NAMALWA (cell line): ENCODE results near the gene SMIM44.
"Not testable (repeated sequence)": the region's sequence is repeated elsewhere in the genome, so short reads cannot be mapped to it uniquely, and the experiment has no call there.

Experiments
- DNase-seq: peaks from one replicate; pipeline ENCODE4 v3.0.0-alpha.2; 2015; ENCODE audit warnings: low spot score

SMIM44 gene

GRCh38 chr19:3517638-3518037 is 34.4 kb upstream of the SMIM44 start:
- no peak for DNase-seq

GRCh38 chr19:3516675-3517207 is 33.5 kb upstream of the SMIM44 start:
- DNase-seq: peak; percentile 98

GRCh38 chr19:3515891-3516422 is 32.7 kb upstream of the SMIM44 start:
- DNase-seq: peak; percentile 51

- no peak for DNase-seq
Measured at GRCh38 chr19:3514930-3515329, 31.7 kb upstream of the SMIM44 start.

GRCh38 chr19:3513229-3514140 is 30.2 kb upstream of the SMIM44 start:
- no peak for DNase-seq

- DNase-seq: no peak
Measured at GRCh38 chr19:3512562-3513228, 29.5 kb upstream of the SMIM44 start.

GRCh38 chr19:3511506-3512251 is 28.4 kb upstream of the SMIM44 start:
- no peak for DNase-seq

GRCh38 chr19:3510727-3511126 is 27.5 kb upstream of the SMIM44 start:
- DNase-seq: no peak

- DNase-seq: no peak
Measured at GRCh38 chr19:3509566-3509989, 26.3 kb upstream of the SMIM44 start.

- DNase-seq: no peak
Measured at GRCh38 chr19:3508771-3509535, 25.7 kb upstream of the SMIM44 start.

- DNase-seq: not testable (repeated sequence)
Measured at GRCh38 chr19:3508121-3508661, 24.9 kb upstream of the SMIM44 start.

- no peak for DNase-seq
Measured at GRCh38 chr19:3507371-3508120, 24.3 kb upstream of the SMIM44 start.

- DNase-seq: peak; percentile 34
Measured at GRCh38 chr19:3506384-3507340, 23.4 kb upstream of the SMIM44 start.

GRCh38 chr19:3505598-3506383 is 22.6 kb upstream of the SMIM44 start, which contains the start of gene FZR1:
Gene FZR1 (plus strand): TSS chr19:3506311. CDS start chr19:3522990, 16,679 bp downstream.
- DNase-seq: peak; percentile 99

GRCh38 chr19:3504735-3505134 is 21.5 kb upstream of the SMIM44 start:
- DNase-seq: peak; percentile 30

GRCh38 chr19:3503036-3503572 is 19.9 kb upstream of the SMIM44 start:
- no peak for DNase-seq

- no peak for DNase-seq
Measured at GRCh38 chr19:3501780-3502179, 18.5 kb upstream of the SMIM44 start.
